Activated naive CD4-positive, alpha-beta T cell treated with anti-CD3 and anti-CD28 coated beads, Interleukin-2, amount 50 U/mL, for 24 hours (primary cell): ENCODE data around the gene CDK10.
"Not testable (repeated sequence)": the region's sequence is repeated elsewhere in the genome, so short reads cannot be mapped to it uniquely, and the experiment has no call there.

Experiments
- H3K27ac Mint-ChIP-seq: one replicate; pipeline ENCODE4 v1.8.0; 2021; ENCODE audit warnings: mild to moderate bottlenecking, mixed read lengths
- H3K27me3 Mint-ChIP-seq: one replicate; pipeline ENCODE4 v1.8.0; 2021; ENCODE audit warnings: mixed read lengths
- H3K36me3 Mint-ChIP-seq: one replicate; pipeline ENCODE4 v1.8.0; 2021; ENCODE audit warnings: mixed read lengths
- H3K4me1 Mint-ChIP-seq: one replicate; pipeline ENCODE4 v1.8.0; 2021; ENCODE audit warnings: mixed read lengths
- H3K4me3 Mint-ChIP-seq: one replicate; pipeline ENCODE4 v1.8.0; 2021; ENCODE audit warnings: mild to moderate bottlenecking, mixed read lengths
- H3K9me3 Mint-ChIP-seq: one replicate; pipeline ENCODE4 v1.8.0; 2021; ENCODE audit warnings: mixed read lengths

CDK10 gene

GRCh38 chr16:89689142-89689541, 2.7 kb downstream of the CDK10 start:
- Mint-ChIP-seq H3K27ac (no peak overlapping the region), H3K36me3 (peaks cover 8% of the 10 kb centered on the region), H3K4me3 (no peak overlapping the region), H3K27me3 (no peaks in the 10 kb centered on the region), H3K4me1 (peaks cover 12% of the 10 kb centered on the region), H3K9me3 (no peaks in the 10 kb centered on the region)

- H3K27ac Mint-ChIP-seq: not testable (repeated sequence)
Observed at GRCh38 chr16:89689621-89690020, 3.1 kb downstream of the CDK10 start.

GRCh38 chr16:89690392-89690901, 4.0 kb downstream of the CDK10 start:
- Mint-ChIP-seq H3K36me3 (peaks cover 8% of the 10 kb centered on the region), H3K27ac (no peak overlapping the region), H3K27me3 (no peaks in the 10 kb centered on the region), H3K9me3 (no peaks in the 10 kb centered on the region), H3K4me3 (no peak overlapping the region), H3K4me1 (peaks cover 12% of the 10 kb centered on the region)

More at GRCh38 chr16:89689621-89690020, 3.1 kb downstream of the CDK10 start:
- not testable (repeated sequence) for H3K36me3 Mint-ChIP-seq, H3K27me3 Mint-ChIP-seq, H3K9me3 Mint-ChIP-seq, H3K4me3 Mint-ChIP-seq
- peaks cover 12% of the 10 kb centered on the region for H3K4me1 Mint-ChIP-seq

- Mint-ChIP-seq H3K27ac (no peak overlapping the region), H3K27me3 (no peaks in the 10 kb centered on the region), H3K9me3 (no peaks in the 10 kb centered on the region), H3K36me3 (peaks cover 8% of the 10 kb centered on the region), H3K4me3 (no peak overlapping the region), H3K4me1 (peaks cover 13% of the 10 kb centered on the region)
Observed at GRCh38 chr16:89691231-89691985, 4.9 kb downstream of the CDK10 start.

GRCh38 chr16:89691986-89692569, 5.6 kb downstream of the CDK10 start:
- Mint-ChIP-seq H3K27ac (no peak overlapping the region), H3K36me3 (peaks cover 8% of the 10 kb centered on the region), H3K9me3 (no peaks in the 10 kb centered on the region), H3K4me1 (peaks cover 12% of the 10 kb centered on the region), H3K27me3 (no peaks in the 10 kb centered on the region), H3K4me3 (no peak overlapping the region)

GRCh38 chr16:89693289-89693731, 6.8 kb downstream of the CDK10 start:
- H3K36me3 Mint-ChIP-seq: peaks cover 5% of the 10 kb centered on the region
- peaks cover 4% of the 10 kb centered on the region for H3K4me1 Mint-ChIP-seq
- no peaks in the 10 kb centered on the region for H3K27me3 Mint-ChIP-seq
- H3K27ac Mint-ChIP-seq: peak overlapping the region; percentile 24
- H3K4me3 Mint-ChIP-seq: no peak overlapping the region
- no peaks in the 10 kb centered on the region for H3K9me3 Mint-ChIP-seq

GRCh38 chr16:89693931-89694783, 7.7 kb downstream of the CDK10 start:
- H3K4me1 Mint-ChIP-seq: peaks cover 7% of the 10 kb centered on the region
- H3K27me3 Mint-ChIP-seq: no peaks in the 10 kb centered on the region
- H3K4me3 Mint-ChIP-seq: no peak overlapping the region
- H3K27ac Mint-ChIP-seq: no peak overlapping the region
- H3K9me3 Mint-ChIP-seq: no peaks in the 10 kb centered on the region
- peaks cover 6% of the 10 kb centered on the region for H3K36me3 Mint-ChIP-seq

- not testable (repeated sequence) for H3K36me3 Mint-ChIP-seq, H3K4me1 Mint-ChIP-seq, H3K27ac Mint-ChIP-seq, H3K4me3 Mint-ChIP-seq, H3K9me3 Mint-ChIP-seq, H3K27me3 Mint-ChIP-seq
Observed at GRCh38 chr16:89694784-89695085, 8.2 kb downstream of the CDK10 start.

- H3K27ac Mint-ChIP-seq: no peak overlapping the region
- peaks cover 15% of the 10 kb centered on the region for H3K4me1 Mint-ChIP-seq
- no peaks in the 10 kb centered on the region for H3K27me3 Mint-ChIP-seq
- H3K9me3 Mint-ChIP-seq: no peaks in the 10 kb centered on the region
- peaks cover 4% of the 10 kb centered on the region for H3K36me3 Mint-ChIP-seq
- no peak overlapping the region for H3K4me3 Mint-ChIP-seq
Observed at GRCh38 chr16:89695086-89695874, 8.8 kb downstream of the CDK10 start.

- Mint-ChIP-seq H3K27me3 (no peaks in the 10 kb centered on the region), H3K4me1 (peaks cover 17% of the 10 kb centered on the region), H3K36me3 (peaks cover 2% of the 10 kb centered on the region), H3K9me3 (no peaks in the 10 kb centered on the region), H3K4me3 (no peak overlapping the region), H3K27ac (no peak overlapping the region)
Observed at GRCh38 chr16:89695875-89696669, 9.6 kb downstream of the CDK10 start.

GRCh38 chr16:89696670-89697128, 10.2 kb downstream of the CDK10 start:
- Mint-ChIP-seq H3K4me1 (peaks cover 17% of the 10 kb centered on the region), H3K27me3 (no peaks in the 10 kb centered on the region), H3K36me3 (peaks cover 2% of the 10 kb centered on the region), H3K27ac (no peak overlapping the region), H3K9me3 (no peaks in the 10 kb centered on the region), H3K4me3 (no peak overlapping the region)

GRCh38 chr16:89697161-89697615, 10.7 kb downstream of the CDK10 start:
- no peak overlapping the region for H3K4me3 Mint-ChIP-seq
- H3K36me3 Mint-ChIP-seq: peaks cover 2% of the 10 kb centered on the region
- H3K27me3 Mint-ChIP-seq: no peaks in the 10 kb centered on the region
- no peak overlapping the region for H3K27ac Mint-ChIP-seq
- peaks cover 17% of the 10 kb centered on the region for H3K4me1 Mint-ChIP-seq
- no peaks in the 10 kb centered on the region for H3K9me3 Mint-ChIP-seq

GRCh38 chr16:89697616-89698331, 11.3 kb downstream of the CDK10 start:
- no peak overlapping the region for H3K27ac Mint-ChIP-seq
- peaks cover 22% of the 10 kb centered on the region for H3K4me1 Mint-ChIP-seq
- H3K27me3 Mint-ChIP-seq: no peaks in the 10 kb centered on the region
- no peak overlapping the region for H3K4me3 Mint-ChIP-seq
- no peaks in the 10 kb centered on the region for H3K9me3 Mint-ChIP-seq
- H3K36me3 Mint-ChIP-seq: peaks cover 2% of the 10 kb centered on the region

GRCh38 chr16:89698717-89699116, 12.2 kb downstream of the CDK10 start:
- H3K36me3 Mint-ChIP-seq, H3K9me3 Mint-ChIP-seq, H3K27me3 Mint-ChIP-seq, H3K27ac Mint-ChIP-seq, H3K4me3 Mint-ChIP-seq: not testable (repeated sequence)
- H3K4me1 Mint-ChIP-seq: peaks cover 22% of the 10 kb centered on the region
